Thymus (tissue), 11 donors: ENCODE results near the gene EVI5L. TPM values are rescaled to one million over a fixed set of nuclear protein-coding genes. Genes with fewer than 3 reads are reported as not detected.

Experiments used
- DNase-seq, 9 donors: peaks; one replicate each; pipeline ENCODE4 v3.0.0-alpha.2; 2013; ENCODE audit warnings: low spot score in 9 of 9, low read depth in 6 of 9, missing footprints in 1 of 9
- H3K27ac ChIP-seq, 2 donors: one replicate each; pipeline ENCODE4 v1.5.1; 2013; ENCODE audit warnings: control low read depth in 1 of 2, low read depth in 1 of 2, low read length in 1 of 2, mild to moderate bottlenecking in 1 of 2, moderate library complexity in 1 of 2
- H3K27me3 ChIP-seq, 2 donors: one replicate each; pipeline ENCODE4 v1.5.1; 2013; ENCODE audit warnings: low read length in 1 of 2; ENCODE audit not compliant: control insufficient read depth in 2 of 2, insufficient read depth in 1 of 2
- H3K36me3 ChIP-seq, 2 donors: one replicate each; pipeline ENCODE4 v1.5.1; 2013; ENCODE audit warnings: low read length in 1 of 2, mild to moderate bottlenecking in 1 of 2, moderate library complexity in 1 of 2; ENCODE audit not compliant: control insufficient read depth in 2 of 2, insufficient read depth in 2 of 2
- H3K4me1 ChIP-seq, 2 donors: one replicate each; pipeline ENCODE4 v1.5.1; 2013; ENCODE audit warnings: low read length in 2 of 2; ENCODE audit not compliant: control insufficient read depth in 2 of 2, insufficient read depth in 2 of 2
- H3K4me3 ChIP-seq, 2 donors: one replicate each; pipeline ENCODE4 v1.5.1; 2013; ENCODE audit warnings: low read length in 2 of 2, control low read depth in 1 of 2, mild to moderate bottlenecking in 1 of 2
- H3K9me3 ChIP-seq, 2 donors: one replicate each; pipeline ENCODE4 v1.5.1; 2013; ENCODE audit warnings: low read length in 1 of 2, mild to moderate bottlenecking in 1 of 2; ENCODE audit not compliant: control insufficient read depth in 2 of 2, insufficient read depth in 1 of 2
- WGBS: extraction: QIAGEN DNeasy Blood & Tissue Kit; methylation state at CpG from one replicate; pipeline ENCODE4 v1.1.7; 2013; 5-methylcytosine and 5-hydroxymethylcytosine counted together
- polyA plus RNA-seq: library from polyadenylated mRNA; stranded (reverse); fragments of 200-250 nt; gene quantifications from one replicate; pipeline ENCODE4 v1.2.3, GENCODE V29; 2013
- total RNA-seq: library from RNA; stranded (reverse); fragments of 120-200 nt; gene quantifications from one replicate; pipeline ENCODE4 v1.2.4, GENCODE V29; 2013
- donor health status: healthy.

Gene EVI5L
- total and polyA plus RNA-seq, 2 donors = 4.9 to 7.6 TPM

DNA sequence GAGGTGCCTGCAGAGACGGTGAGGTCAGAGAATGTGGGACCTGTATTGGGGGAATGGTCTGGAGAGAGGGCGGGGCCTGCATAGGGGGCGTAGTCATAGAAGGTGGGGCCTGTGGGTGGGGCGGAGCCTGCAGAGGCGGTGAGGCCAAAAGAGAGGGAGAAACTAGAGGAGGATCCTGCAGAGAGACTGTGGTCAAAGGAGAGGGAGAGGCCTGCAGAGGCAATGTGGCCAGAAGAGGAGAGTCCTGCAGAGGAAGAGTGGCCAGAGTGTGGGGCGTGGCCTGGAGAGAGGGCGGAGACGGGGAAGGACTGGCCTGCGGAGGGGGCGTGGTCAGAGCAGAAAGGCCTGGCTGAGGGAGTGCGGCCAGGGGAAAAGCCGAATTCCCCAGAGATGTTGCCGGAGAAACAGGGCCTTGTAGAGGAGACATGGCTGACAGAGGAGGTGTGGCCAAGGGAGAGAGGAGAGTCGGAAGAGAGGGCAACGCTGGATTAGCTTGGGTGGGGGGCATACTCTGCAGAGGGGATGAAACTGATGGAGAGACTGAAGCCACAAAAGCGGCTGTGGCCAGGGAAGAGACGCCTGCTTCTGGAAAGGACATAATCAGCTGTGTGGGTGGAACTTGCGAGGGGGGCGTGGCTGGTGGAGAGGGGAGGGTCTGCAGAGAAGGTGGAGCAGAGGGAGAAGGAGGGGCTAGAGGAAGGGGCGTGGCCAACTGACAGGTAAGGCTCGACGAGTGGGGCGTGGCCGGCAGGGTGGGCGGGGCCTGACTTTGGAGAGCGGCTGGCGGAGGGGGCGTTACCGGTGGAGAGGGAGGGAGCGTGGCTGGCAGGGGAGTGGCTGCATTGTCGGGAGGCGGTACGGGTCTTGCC is 41.7 kb downstream of the EVI5L start:
- Histone ChIP-seq H3K27ac (no peak overlapping the region), H3K4me3 (no peak overlapping the region), H3K9me3 (peaks cover 4 to 27% of the 10 kb centered on the region in 2 donors), H3K36me3 (no peaks in the 10 kb centered on the region), H3K27me3 (peaks cover 45 to 88% of the 10 kb centered on the region in 2 donors), H3K4me1 (peaks cover 7 to 45% of the 10 kb centered on the region in 2 donors)
- 12% methylated on average over 33 of the region's 33 CpGs for WGBS
- peak in 3 of 9 donors; percentile 55 to 67 (median 59) for DNase-seq

DNA sequence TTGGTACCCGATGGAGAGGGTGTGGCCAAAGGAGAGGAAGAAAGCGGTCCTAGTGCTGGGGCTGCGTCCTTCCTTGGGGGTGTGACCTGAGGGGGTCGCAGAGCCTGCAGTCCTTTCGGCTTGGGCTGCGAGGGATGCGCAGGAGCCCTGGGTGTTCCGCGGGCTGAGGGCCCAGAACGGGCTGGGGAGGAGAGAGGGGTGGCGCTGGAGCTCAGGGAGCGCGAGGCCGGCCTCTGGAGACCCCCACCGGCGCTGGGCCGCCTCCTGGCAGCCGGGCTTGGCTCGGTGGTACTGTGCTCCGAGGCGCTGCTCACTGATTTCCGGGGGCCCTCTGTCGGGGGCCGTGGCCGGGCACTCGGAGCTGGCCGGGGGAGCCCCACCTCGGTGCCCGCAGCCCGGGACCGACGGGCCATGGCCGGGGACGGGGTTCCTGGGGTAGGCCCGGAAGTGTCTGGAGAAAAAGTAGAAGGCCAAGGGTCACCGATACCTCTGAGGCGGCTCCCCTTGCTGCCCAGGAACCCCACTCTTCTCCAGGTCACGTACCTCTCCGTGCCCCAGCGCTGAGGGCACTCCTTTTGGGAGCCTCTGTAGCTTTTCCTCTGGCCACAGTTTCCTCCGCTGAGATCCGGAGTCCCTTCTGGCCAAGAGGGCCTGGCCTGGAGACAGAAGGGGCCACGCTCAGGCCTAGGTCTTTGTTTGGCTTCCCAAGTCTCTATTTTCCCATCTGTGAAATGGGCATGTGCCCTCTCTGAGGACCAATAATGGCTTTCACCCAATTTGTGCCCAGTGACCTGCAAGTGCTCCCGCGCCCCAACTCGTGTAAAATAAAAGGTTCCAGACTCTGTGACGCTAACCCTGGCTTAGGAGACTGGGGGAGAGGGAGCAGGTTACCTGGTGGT is 42.5 kb downstream of the EVI5L start:
- H3K4me1 ChIP-seq = peaks cover 7 to 45% of the 10 kb centered on the region in 2 donors
- no peaks in the 10 kb centered on the region for H3K36me3 ChIP-seq
- no peak for DNase-seq
- H3K27me3 ChIP-seq = peaks cover 37 to 84% of the 10 kb centered on the region in 2 donors
- peaks cover 4 to 27% of the 10 kb centered on the region in 2 donors for H3K9me3 ChIP-seq
- H3K27ac ChIP-seq = no peak overlapping the region
- 56% methylated on average over 47 of the region's 47 CpGs for WGBS
- no peak overlapping the region for H3K4me3 ChIP-seq

DNA sequence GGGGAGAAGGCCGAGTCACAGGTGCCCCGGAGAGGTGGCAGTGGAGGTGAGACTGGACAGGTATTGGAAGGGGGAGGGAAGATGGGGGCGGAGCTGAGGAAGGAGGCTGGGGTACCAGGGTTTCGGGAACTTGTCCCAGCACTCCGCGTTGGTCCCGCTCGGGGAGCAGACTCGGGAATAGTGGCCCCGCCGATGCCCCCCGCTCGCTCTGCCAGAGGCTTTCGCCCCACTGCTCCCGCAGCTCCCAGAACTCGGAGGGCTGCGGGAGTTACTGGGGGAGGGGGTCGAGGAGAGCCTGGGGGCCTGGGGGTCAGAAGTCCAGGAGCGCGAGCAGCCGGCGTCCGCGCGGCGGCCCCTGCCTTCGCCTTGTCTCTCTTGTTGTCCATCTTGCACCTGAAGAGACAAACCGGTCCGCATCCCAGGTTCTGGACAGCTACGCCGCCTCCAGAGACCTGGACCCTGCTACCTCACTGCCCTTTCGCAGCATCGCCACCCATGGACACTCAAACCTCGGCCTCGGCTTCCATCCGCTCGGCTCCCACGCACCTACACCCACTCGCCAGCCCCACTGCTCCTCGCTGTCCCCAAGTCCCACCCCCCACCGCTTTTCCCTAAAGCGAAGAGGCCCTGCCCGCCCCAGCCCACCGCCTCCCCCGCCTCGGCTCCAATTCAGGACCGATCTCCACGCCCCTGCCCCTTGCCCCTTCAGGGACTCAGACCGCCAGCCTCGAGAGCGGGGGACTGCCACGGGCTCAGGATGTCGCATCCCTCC is 43.5 kb downstream of the EVI5L start:
- Histone ChIP-seq H3K36me3 (no peaks in the 10 kb centered on the region), H3K27ac (no peak overlapping the region), H3K4me1 (peaks cover 7 to 36% of the 10 kb centered on the region in 2 donors), H3K9me3 (peaks cover 4 to 25% of the 10 kb centered on the region in 2 donors), H3K27me3 (peaks cover 32 to 76% of the 10 kb centered on the region in 2 donors), H3K4me3 (no peak overlapping the region)
- 22% methylated on average over 53 of the region's 53 CpGs for WGBS
- no peak for DNase-seq

DNA sequence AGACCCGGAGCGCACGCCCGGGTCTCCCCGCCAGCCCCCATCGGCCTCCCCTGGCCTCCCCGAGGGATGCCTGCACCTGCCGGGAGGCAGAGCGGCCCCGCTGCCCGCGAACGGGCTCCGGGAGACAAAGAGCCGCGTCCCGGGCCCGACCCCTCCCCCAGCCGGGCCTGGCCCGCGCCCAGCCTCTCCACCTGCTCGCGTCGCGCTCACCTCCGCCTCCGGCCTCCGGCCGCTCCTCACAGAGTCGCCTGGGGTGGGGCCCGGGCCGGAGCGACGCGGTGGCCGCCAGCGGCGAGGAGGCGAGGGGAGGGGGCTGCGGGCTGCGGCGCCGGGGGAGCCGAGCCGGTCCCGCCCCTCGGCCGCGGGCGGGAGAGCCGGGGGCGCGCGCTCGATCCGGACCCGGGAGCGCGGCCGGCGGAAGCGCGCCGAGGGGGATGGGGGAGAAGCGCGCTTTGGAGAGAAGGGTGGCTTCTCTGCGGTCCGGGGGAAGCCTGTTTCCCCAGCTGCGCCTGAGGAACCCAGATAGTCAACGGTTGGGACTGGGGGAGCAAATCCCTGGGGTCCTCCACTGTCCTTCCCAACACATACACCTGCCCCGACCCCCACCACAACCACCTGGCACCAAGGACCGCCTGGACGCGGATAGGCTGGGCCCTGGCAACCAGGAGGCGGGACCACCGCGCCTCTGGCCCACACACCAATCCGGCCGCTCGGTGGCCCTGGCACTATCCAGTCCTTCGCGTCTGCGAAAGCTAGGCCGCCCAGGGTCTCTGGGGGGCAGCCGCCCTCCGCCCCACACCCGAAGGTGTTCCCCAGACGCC is 44.3 kb downstream of the EVI5L start, which contains the start of gene PRR36:
TSS of gene PRR36 (minus strand) at position 315 of the 821 bp plus-strand sequence. CDS start 701 bp downstream, outside the sequence.
- peaks cover 32 to 73% of the 10 kb centered on the region in 2 donors for H3K27me3 ChIP-seq
- no peaks in the 10 kb centered on the region for H3K36me3 ChIP-seq
- H3K4me3 ChIP-seq = peak within 1 kb of the TSS; percentile 10 to 39
- H3K4me1 ChIP-seq = peaks cover 7 to 29% of the 10 kb centered on the region in 2 donors
- DNase-seq = peak in 1 of 9 donors; percentile 45
- H3K9me3 ChIP-seq = peaks cover 4 to 25% of the 10 kb centered on the region in 2 donors
- WGBS = 2% methylated on average over 88 of the region's 88 CpGs
- H3K27ac ChIP-seq = no peak within 1 kb of the TSS

DNA sequence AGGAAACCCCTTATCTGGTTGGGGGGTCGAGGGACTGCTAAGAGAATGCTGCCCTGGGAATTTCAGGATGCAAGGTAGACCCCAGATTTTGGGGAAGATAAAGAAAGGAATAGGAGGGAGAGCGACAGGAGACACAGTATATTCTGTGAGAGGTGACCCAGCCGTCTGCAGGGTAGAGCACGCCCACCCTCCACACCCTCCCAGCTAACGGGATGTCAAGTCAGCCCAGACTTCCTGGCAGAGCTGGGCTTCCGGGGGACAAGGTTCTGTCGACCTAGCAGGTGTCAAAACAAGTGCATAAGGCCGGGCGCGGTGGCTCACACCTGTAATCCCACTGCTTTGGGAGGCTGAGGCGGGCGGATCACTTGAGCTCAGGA is 44.9 kb downstream of the EVI5L start:
- Histone ChIP-seq H3K36me3 (no peaks in the 10 kb centered on the region), H3K4me1 (peaks cover 5 to 25% of the 10 kb centered on the region in 2 donors), H3K27me3 (peaks cover 32 to 74% of the 10 kb centered on the region in 2 donors), H3K9me3 (peaks cover 4 to 25% of the 10 kb centered on the region in 2 donors), H3K4me3 (peak overlapping the region in 1 of 2 donors; percentile 39), H3K27ac (no peak overlapping the region)
- WGBS = 27% methylated on average over 12 of the region's 12 CpGs
- DNase-seq = peak in 1 of 9 donors; percentile 29

DNA sequence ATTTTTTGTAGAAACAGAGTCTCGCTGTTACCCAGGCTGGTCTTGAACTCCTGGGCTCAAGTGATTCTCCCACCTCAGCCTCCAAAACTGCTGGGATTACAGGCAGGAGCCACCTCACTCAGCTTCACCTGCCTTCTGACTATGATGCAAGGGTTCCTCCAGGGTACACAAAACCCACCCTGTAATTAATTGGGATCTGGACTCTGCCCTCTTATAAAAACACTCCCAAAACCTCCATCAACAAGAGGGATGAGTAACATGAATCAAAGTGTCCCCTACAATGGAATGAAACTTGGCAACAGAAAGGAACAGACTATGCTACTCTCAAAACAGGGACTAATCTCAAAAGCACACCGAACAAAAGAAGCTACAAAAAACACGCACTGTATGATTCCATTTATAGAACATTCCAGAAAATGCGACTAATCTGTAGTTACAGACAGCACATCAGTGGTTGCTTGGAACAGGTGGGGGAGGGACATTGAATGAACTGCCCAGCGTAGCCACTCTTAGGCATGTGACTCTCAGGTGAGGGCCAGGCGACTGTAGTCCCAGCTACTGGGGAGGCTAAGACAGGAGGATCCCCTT is 47.3 kb downstream of the EVI5L start:
- Histone ChIP-seq H3K4me3 (no peak overlapping the region), H3K9me3 (peaks cover 2 to 10% of the 10 kb centered on the region in 2 donors), H3K27me3 (peaks cover 25 to 53% of the 10 kb centered on the region in 2 donors), H3K36me3 (no peaks in the 10 kb centered on the region), H3K27ac (no peak overlapping the region), H3K4me1 (peaks cover 5 to 7% of the 10 kb centered on the region in 2 donors)
- whole genome bisulfite sequencing = 95% methylated on average over 6 of the region's 6 CpGs
- DNase-seq = no peak

DNA sequence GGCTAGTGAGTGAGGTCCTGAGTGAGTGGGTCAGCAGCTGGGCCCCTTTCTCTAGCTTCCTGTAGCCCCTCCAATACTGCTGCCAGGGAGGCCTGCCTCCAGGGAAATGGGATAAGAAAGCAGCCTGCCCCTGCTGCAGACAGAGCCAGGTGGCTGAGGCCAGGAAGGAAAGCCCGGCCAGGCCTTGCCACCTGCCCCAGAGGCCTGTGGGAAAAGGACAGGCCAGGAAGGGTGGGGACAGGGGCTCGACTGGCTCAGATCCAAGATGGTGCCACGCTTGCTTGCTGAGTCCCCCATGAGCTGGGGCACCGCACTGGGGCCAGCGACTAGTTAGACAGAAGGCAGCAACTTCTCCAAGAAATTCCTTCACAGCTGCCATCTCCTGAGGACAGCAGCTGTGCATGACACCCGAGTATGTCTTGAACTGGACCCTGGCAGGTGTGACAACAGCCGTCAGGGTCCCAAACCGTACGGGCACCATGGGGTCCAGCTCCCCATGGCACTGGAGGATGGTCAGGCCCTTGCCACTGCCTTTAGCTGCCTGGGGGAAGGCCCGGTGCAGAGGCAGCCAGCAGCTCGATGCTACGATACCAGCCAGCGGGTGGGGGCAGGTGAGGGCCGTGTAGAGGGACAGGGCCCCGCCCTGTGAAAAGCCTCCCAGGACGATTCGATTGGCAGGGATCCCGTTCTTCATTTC is 49.2 kb downstream of the EVI5L start:
- H3K4me1 ChIP-seq = peaks cover 5 to 7% of the 10 kb centered on the region in 2 donors
- no peak overlapping the region for H3K4me3 ChIP-seq
- no peak overlapping the region for H3K27ac ChIP-seq
- peaks cover 0 to 2% of the 10 kb centered on the region in 2 donors for H3K9me3 ChIP-seq
- DNase-seq = no peak
- no peaks in the 10 kb centered on the region for H3K36me3 ChIP-seq
- H3K27me3 ChIP-seq = peaks cover 7 to 34% of the 10 kb centered on the region in 2 donors
- 90% methylated on average over 18 of the region's 18 CpGs for WGBS
